Eye (tissue), 1 donor: ENCODE data around the gene MTR.

Source experiments
- DNase-seq: peaks from one replicate; pipeline ENCODE4 v3.0.0-alpha.2; 2015

MTR gene

GRCh38 chr1:236913371-236914037 is 118.4 kb downstream of the MTR start:
- no peak for DNase-seq

DNA sequence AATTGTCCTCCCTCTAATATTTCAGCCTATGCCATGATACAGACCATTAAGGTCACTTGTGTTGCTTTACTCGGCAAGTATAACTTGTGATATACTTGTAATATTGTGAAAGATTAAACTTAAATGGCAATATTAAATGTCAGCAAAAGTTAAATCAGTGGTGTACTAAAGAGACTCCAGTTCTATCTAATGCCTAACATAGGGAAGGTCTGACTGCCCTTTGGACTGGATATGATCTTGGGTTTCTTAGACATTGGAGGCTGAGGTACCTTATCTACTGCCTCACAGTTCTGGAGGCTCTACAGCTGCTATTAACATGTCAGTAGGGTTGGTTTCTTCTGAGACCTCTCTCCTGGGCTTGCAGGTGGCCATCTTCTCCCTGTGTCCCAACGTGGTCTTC is 119.3 kb downstream of the MTR start:
- DNase-seq, result no peak

DNA sequence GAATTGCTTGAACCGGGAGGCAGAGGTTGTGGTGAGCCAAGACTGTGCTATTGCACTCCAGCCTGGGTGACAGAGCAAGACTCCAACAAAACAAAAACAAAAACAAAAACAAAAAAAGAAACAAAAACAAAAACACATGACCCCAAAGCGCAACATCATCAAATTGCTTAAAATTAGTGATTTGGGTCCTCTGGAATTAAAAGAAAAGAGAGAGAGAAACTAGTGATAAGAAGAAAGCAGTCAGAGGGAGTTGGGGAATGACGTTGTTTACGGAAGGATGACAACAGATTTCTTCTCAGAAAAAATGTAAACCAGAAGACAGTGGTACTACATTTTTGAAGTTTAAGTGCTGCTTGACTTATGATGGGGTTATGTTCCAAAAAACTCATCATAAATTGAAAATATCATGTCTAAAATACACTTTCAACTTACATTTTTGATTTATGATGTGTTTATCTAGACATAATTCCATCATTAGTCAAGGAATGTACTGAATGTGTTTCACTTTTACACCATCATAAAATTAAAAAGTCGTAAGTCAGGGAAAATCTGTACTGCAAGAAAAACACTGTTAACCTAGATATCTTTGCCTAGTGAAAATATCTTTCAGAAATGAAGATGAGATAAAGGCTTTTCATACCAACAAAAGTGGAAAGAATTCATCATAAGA is 121.2 kb downstream of the MTR start:
- DNase-seq, result no peak

DNA sequence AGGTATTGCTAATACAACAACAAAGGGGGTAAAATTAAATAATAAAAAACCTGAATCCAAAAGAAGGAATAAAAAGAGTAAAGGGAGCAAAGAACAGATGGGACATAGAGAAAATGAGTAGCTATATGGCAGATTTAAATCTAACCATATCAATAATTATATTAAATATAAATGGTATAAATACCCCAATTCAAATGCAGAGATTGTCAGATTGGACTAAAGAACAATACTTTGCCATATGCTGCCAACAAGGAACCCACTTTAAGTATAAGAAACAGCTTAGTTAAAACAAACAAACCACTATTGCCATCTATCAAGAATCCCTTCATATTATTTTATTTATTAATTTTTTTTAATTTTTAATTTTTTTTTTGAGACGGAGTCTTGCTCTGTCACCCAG is 122.4 kb downstream of the MTR start:
- no peak for DNase-seq

DNA sequence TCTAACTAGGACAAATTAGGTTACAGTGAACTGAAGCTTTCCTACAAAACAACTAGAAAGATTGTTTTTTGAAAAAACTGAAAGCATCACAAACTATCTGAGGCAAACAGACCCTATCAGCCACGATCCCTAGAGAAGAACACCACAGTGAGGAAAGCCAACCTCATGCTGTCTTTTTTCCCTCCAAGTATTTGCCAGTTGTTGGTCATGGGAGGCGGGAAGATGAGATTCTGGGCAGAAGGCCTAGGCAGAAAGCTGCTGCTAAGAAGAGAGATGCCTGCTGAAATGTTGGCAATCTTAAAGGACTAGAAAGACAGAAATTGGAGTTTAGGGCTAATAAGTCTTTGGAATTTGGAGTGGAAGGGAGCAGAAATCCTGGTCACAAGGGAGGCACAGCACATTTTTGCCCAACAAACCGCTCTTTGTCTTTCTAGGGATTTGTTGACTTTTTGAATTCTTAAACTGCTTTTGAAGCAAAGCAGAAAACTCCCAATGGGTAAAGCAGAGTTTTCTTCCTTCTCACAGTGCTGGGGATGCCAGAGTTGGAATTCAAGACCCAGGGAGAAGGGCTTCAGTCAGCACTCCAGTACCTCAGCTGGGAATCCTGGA is 125.3 kb downstream of the MTR start:
- no peak for DNase-seq

GRCh38 chr1:236921610-236922009 is 126.5 kb downstream of the MTR start:
- DNase-seq, result no peak

DNA sequence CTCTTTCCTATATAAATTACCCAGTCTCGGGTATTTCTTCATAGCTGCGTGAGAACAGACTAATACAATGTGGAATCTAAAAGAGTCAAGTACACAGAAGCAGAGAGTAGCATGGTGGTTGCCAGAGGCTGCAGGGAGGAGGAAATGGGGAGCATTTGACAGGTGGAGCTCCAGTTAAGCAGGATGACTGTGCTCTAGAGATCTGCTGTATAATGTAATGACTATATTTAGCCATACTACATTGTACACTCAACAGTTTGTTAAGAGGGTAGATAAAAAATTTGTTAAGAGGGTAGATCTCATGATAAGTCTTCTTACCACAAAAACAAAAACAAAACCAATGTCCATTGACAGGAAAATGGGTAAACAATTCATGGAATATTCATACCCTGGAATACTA is 127.1 kb downstream of the MTR start:
- no peak for DNase-seq

DNA sequence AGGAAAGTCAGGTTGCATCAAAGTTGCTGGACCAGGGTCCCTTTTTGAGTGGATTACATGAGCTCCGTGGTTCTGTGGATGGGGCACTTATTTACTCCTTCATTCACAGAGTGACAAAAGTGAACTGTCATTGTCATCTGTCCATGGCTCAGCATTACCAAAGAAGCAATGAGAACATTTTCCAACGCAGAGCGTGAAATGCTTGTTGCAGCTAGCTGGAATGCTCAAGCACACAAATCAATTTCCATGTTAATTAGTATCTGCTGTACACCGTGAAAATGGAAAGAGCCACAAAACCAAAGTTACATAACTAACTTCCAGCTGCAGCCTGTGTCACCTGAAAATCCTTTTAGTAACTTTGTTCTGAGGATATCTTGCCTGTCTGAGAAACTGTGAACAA is 130.3 kb downstream of the MTR start:
- DNase-seq, result no peak

DNA sequence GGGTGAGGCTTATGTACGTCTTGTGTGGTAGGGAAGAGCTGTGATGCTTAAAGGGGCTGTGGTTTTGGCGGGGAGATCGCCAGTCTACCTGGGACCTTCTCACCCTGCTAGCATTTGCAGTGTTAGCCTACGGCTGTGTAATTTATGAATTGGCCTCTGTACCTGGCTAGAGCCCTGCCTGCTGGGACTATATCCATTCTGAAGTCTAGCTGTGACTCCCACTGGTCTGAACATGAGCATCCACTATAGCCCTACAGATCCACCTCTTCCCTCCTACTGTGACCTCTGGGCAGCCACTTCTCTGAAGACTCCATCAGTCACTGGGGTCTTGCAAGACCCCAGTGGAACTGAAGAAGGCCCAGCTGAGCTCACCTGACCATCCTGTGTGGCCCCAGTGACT is 135.4 kb downstream of the MTR start:
- no peak for DNase-seq

GRCh38 chr1:236938760-236939159 is 143.7 kb downstream of the MTR start:
- no peak for DNase-seq

DNA sequence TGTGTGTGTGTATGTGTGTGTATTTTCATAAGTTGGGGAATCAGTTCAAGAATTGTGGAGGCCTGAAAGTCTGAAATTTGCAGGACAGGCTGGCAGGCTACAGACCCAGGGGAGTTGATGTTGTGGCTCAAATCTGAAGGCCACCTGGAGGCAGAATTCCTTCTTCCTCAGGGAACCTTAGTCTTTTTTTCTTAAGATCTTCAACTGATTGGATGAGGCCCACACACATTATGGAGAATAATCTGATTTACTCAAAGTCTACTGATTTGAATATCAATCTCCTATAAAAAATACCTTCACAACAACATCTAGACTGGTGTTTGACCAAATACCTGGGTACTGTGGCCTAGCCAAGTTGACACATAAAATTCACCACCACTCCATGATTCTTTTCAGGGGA is 147.3 kb downstream of the MTR start:
- no peak for DNase-seq

DNA sequence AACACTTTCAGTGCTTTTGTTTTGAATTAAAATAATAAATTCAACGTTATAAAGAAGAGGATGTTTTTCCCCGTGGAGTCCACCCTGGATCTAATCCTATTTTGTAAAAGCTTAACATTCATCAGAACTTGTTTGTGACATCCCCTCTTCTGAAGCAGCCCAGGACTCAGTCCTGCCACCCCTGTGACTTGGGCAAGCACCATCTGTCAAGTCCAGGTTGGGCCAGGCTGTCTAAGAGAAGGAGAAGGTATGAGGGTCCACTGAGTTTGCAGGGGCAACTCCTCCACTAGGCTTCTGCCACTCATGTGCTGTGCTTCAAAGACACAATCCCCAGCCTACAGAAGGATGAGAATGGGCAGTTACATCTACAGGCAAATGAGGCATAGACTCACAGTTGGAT is 149.5 kb downstream of the MTR start:
- no peak for DNase-seq

DNA sequence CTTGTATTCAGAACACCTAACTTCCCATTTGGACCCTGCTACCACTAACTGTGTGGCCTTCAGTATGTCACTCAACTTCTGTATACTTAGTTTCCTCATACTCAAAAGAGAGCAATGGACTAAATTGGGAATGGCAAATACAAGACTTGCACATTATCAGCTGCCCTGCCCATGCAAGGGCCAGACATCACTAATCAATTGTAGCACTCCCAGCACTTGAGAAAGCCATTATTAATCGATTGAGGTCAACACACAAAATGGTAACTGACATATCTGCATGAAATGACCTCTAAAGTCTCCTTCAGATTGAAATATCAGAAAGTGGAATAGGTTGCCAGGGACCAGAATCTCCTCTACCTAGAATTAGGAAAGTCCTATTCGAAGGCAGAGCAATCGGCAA is 149.9 kb downstream of the MTR start:
- DNase-seq, result no peak

GRCh38 chr1:236947794-236948193 is 152.7 kb downstream of the MTR start:
- DNase-seq, result no peak

GRCh38 chr1:236948381-236948780 is 153.3 kb downstream of the MTR start:
- no peak for DNase-seq

- no peak for DNase-seq
Observed at GRCh38 chr1:236948996-236949395, 153.9 kb downstream of the MTR start.

- DNase-seq, result no peak
Observed at GRCh38 chr1:236950365-236950764, 155.3 kb downstream of the MTR start.

DNA sequence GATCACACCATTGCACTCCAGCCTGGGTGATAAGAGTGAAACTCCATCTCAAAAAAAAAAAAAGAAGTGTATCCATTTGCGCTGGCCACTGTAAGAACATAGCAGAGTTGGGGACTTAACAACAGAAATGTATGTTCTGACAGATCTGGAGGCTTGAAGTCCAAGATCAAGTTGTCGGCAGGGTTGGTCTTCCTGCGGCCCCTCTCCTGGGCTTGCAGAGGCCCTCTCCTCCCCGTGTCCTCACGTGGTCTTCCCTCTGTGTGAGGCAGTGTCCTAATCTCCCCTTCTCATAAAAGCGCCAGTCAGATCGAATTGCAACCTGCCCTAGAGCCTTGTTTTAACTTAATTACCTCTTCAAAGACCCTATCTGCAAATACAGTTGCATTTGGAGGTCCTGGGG is 156.6 kb downstream of the MTR start:
- no peak for DNase-seq

DNA sequence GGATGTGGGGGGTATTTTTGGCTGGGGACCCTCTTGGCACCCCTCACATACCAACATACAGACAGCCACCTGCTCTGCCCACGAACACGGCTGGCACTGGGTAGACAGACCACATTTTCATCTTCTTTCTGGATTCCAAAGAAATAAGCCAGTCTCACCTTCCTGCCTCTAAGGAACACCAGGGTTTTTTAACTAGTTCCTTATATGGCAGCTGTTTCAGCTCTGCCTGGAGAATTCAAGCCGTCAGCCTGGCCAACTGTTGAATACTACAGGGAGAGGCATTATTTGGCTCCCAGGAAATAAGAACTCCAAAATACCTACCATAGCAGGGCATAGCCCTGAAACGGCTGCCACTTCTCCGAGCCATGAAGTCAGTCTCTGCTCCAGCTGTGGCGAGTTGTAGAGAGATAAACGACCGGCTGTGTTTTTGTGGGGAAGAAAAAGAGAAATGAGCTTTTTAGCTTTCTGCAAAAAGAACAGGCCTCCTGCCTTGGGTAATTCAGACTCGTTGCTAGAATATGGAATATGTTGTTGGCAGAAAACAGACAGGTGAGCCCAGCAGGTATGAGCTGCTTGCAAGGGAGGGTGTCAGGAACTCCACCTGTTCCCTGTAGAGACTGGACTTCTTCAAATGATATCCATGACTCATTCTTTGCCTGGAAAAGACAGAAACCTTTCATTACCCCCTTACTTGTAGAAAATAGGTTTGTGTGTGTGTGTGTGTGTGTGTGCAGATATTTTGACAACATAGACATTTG is 157.3 kb downstream of the MTR start:
- DNase-seq, result no peak

GRCh38 chr1:236953151-236953700 is 158.1 kb downstream of the MTR start:
- no peak for DNase-seq
